ENCODE measurements around the gene TEX53.

TEX53 gene

GRCh38 chr9:114680259-114681001 is 22.8 kb upstream of the TEX53 start:
- peak in 2 of 51 donors; percentile 2 to 17 for DNase-seq

- DNase-seq = no peak
Measured at GRCh38 chr9:114678795-114679194, 21.2 kb upstream of the TEX53 start.

DNA sequence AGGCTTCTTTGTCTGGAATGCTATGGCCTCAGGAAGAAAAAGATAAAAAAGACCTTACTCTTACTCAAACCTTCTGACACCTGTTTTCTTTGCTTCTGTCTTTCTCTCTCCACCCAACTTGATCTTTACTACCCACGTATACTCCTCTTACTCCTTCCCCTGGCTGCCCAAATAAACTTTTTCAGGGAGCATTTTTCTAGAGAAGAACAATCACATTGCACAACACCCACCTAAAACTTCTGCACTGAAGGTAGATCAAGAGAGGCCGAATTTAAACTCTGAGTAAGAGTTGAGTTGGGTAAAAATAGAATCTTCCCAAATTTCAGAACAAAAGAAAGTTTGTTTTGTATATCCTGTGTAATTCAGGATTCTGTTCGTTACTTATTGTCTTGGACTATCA is 20.5 kb upstream of the TEX53 start:
- peak in 1 of 51 donors; percentile 5 for DNase-seq

- peak in 1 of 51 donors; percentile 18 for DNase-seq
Measured at GRCh38 chr9:114677418-114677817, 19.8 kb upstream of the TEX53 start.

DNA sequence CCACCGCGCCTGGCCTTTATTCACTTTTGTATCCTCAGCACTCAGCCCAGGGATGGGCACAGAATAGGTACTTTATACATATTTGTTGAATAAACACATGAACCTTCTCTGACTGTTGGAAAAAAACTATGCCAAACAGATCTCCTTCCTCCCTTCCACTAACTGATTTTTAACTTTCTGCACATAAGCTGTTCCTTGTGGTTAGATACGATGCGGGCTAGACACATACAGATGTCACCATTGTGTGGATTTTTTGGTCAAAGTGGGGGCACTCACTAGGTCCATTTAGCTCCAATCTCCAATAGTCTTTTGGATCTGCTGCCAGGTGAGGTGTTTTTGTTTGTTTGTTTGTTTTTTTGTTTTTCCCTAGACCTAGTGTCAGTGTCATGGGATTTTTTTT is 19.3 kb upstream of the TEX53 start:
- DNase-seq = no peak

DNA sequence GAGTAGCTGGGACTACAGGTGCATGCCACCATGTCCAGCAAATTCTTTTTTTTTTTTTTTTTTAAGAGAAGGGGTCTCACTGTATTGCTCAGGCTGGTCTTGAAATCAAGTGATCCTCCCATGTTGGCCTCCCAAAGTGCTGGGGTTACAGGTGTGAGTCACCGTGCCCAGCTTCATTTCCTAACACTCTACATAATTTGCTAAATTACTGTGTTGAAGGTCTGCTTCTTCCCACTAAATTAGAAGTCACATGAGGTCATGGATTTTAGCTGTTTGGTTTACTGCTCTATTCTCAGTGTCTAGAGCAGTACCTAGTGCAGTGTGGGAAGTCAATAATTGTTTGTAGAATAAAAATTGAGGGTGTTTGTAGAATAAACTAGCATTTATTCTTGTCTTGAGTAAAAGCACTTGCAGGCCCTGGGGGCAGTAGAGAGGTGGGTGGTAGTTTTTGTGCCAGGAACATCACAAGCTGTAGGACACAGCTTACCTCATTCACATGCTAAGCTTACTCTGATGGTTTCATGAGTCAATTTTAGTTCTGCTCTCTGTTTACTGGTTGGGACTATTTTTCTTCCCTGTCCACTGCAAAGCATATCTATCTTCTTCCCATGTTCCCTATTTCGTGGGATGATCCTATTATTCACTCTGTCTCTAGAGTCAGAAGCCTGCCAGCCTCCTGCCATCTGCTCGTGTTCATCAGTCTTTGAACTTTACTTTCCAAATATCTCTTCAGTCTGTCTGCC is 17.4 kb upstream of the TEX53 start:
- DNase-seq = no peak

- DNase-seq = no peak
Measured at GRCh38 chr9:114674076-114674797, 16.6 kb upstream of the TEX53 start.

DNA sequence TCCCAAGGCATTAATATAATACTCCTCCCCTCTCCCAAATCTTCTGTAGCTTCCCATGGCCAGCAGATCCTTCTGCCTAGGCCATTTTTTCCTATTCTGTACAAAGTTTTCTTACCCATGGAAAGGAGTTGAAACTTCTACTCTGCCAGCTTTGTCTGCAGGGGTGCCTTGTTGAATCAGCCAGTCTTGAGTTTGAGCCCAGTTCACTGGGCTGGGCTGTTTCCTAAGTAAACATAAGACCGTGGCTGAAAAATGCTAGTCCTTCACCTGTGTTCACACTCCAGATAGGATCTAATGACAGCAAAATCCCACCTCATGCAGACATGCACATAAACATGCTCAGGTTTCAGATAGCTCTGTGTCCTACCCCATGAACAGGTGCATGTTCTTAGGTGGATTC is 14.0 kb upstream of the TEX53 start:
- DNase-seq = no peak

DNA sequence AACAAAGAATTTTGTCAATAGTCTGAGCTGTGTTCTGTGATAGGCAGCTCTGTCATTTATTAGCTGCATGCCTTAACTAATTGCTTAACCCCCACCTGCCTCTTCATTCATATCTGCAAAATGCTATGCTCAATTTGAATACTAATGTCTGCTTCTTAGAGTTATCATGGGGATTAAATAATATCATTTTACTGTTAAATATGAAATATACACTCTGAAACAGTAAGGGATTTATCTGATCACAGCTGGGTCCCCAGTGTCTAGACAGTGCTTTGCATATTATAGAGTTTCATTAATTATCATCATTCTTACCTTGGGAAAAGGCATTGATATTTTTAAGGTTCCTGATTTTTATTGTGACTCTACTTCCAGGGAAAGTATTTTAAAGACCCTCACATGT is 12.4 kb upstream of the TEX53 start:
- DNase-seq = no peak

DNA sequence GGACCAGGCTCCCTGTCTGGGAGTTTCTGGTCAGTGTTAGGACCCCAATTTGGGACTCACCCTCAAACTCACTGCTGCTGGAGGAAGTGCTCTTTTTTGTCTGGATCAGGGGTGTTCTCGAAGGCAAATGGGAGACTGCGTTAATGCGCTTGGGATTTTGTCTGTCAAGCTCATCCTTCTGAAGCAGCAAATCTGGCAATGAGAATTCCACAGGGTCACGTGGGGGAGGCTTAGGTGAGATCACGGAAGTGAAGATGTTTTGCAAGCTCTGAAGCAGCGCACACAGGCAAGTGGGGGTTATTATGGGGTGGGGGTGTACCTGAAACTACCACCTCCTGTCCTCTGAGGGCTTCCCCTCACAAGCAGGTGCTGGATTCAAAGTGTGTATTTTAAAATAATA is 10.5 kb upstream of the TEX53 start:
- no peak for DNase-seq

- no peak for DNase-seq
Measured at GRCh38 chr9:114666851-114667250, 9.2 kb upstream of the TEX53 start.

DNA sequence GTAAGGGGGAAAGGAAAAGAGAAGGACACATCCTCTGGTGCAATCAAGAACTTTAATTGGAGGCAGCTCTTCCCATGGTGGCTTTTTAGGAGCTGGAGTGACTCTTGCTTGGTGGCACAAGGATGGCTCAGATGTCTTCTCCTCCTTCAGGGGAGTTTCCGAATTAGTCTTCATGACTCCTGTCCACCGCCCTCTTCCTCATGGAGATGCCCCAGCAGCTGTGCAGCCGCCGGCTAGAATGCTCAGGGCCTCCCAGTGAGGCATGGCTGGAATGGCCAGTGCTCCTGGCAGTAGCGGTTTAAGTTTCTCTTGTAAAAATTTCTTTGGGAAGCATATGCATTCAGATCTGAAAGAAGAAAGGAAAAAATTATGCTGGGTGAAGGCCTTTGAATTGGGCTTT is 8.8 kb upstream of the TEX53 start:
- no peak for DNase-seq

DNA sequence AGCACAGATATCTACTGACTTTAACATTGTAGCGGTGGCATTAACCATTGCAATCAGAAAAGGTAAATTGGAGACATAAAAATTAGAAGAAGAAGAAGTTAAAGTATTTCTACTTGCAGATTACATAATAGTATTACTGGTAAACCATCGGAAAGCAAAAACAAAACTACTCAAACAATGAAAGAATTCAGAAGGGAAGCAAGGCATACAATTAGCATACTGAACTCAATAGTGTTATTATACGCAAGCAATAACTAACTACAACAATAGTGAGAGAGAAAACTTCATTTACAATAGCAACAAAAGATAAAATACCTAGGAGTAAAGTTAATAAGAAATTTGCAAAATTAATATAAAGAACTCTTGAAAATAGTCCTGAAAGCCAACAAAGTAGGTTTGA is 6.6 kb upstream of the TEX53 start:
- DNase-seq = no peak

GRCh38 chr9:114662081-114662989 is 4.7 kb upstream of the TEX53 start:
- DNase-seq = peak in 31 of 51 donors; percentile 2 to 60 (median 19)

DNA sequence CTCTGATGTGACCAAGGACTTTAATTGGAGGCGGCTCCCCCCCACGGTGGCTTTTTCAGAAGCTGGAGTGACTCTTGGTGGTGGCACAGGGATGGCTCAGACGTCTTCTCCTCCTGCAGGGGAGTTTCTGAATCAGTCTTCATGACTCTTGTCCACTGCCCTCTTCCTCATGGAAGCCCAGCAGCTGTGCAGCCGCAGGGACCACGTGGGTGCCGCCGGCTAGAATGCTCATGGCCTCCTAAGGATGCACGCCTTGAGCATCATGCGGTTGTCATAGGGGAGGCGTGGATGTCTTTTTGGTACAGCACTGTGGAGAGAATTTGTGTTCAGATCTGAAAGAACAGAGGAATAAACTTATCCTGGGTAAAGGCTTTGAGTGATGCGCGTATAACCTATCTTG is 1.3 kb downstream of the TEX53 start:
- DNase-seq = no peak

DNA sequence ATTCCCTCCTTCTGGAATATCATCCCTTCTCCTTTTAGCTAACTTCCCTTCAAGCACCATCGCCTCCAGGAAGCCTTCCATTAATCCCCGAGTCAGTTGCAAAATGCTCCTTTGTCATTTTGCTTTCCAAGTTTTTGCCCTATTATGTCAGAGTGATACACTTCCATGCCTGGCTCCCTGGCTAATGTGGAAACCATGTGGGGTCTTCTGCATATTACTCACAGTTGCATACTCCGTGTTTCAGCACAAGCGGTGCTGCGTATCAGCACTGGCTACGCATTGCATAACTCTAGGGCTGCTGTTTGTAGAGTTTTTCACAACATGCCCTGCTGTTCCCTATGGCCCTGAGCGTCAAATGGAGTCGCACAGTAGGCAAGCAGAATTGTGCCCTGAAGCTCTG is 1.9 kb downstream of the TEX53 start:
- no peak for DNase-seq

- peak in 44 of 51 donors; percentile 7 to 81 (median 36) for DNase-seq
Measured at GRCh38 chr9:114653556-114654159, 3.9 kb downstream of the TEX53 start.

- peak in 2 of 51 donors; percentile 6 to 18 for DNase-seq
Measured at GRCh38 chr9:114652776-114653555, 4.6 kb downstream of the TEX53 start.

GRCh38 chr9:114643896-114644295 is 13.7 kb downstream of the TEX53 start:
- no peak for DNase-seq

- DNase-seq = no peak
Measured at GRCh38 chr9:114643001-114643400, 14.6 kb downstream of the TEX53 start.

Measured in hypothalamus (tissue), 51 donors.